Mucosa of stomach (tissue), 1 donor: ENCODE data around the gene CD79A.
A peak's percentile ranks its signal among the peaks of the same experiment; 100 is the strongest.
"Not testable (repeated sequence)": the region's sequence is repeated elsewhere in the genome, so short reads cannot be mapped to it uniquely, and the experiment has no call there.

Experiments
- H3K27me3 ChIP-seq: one replicate; pipeline ENCODE4 v1.7.0; 2013; ENCODE audit warnings: mild to moderate bottlenecking, low read length; ENCODE audit not compliant: control insufficient read depth, insufficient read depth
- H3K36me3 ChIP-seq: one replicate; pipeline ENCODE4 v1.7.0; 2013; ENCODE audit warnings: low read length; ENCODE audit not compliant: control insufficient read depth, insufficient read depth
- H3K4me1 ChIP-seq: one replicate; pipeline ENCODE4 v1.7.0; 2013; ENCODE audit warnings: mild to moderate bottlenecking, low read length; ENCODE audit not compliant: control insufficient read depth, insufficient read depth
- H3K4me3 ChIP-seq: one replicate; pipeline ENCODE4 v1.7.0; 2013; ENCODE audit warnings: low read length
- H3K9ac ChIP-seq: one replicate; pipeline ENCODE4 v1.7.0; 2013; ENCODE audit warnings: mild to moderate bottlenecking, low read length, moderate library complexity
- H3K9me3 ChIP-seq: one replicate; pipeline ENCODE4 v1.7.0; 2013; ENCODE audit warnings: mild to moderate bottlenecking, low read length, moderate library complexity; ENCODE audit not compliant: control insufficient read depth
- donor health status: Pancreatic carcinoma.

CD79A gene

GRCh38 chr19:41868120-41868988 is 8.7 kb upstream of the CD79A start:
- Histone ChIP-seq H3K27me3 (no peaks in the 10 kb centered on the region), H3K9me3 (no peaks in the 10 kb centered on the region), H3K4me1 (peaks cover 40% of the 10 kb centered on the region), H3K4me3 (no peak overlapping the region), H3K36me3 (peaks cover 17% of the 10 kb centered on the region), H3K9ac (no peak overlapping the region)

GRCh38 chr19:41868989-41869300 is 8.1 kb upstream of the CD79A start:
- Histone ChIP-seq H3K27me3 (no peaks in the 10 kb centered on the region), H3K4me3 (no peak overlapping the region), H3K36me3 (peaks cover 16% of the 10 kb centered on the region), H3K9me3 (no peaks in the 10 kb centered on the region), H3K4me1 (peaks cover 39% of the 10 kb centered on the region), H3K9ac (no peak overlapping the region)

GRCh38 chr19:41869374-41869955 is 7.6 kb upstream of the CD79A start:
- H3K4me3 ChIP-seq = no peak overlapping the region
- peaks cover 39% of the 10 kb centered on the region for H3K4me1 ChIP-seq
- H3K27me3 ChIP-seq = no peaks in the 10 kb centered on the region
- peaks cover 10% of the 10 kb centered on the region for H3K36me3 ChIP-seq
- no peak overlapping the region for H3K9ac ChIP-seq
- H3K9me3 ChIP-seq = no peaks in the 10 kb centered on the region

GRCh38 chr19:41870401-41870873 is 6.6 kb upstream of the CD79A start:
- no peaks in the 10 kb centered on the region for H3K27me3 ChIP-seq
- H3K36me3 ChIP-seq = peaks cover 8% of the 10 kb centered on the region
- H3K9ac ChIP-seq = no peak overlapping the region
- H3K9me3 ChIP-seq = no peaks in the 10 kb centered on the region
- peaks cover 39% of the 10 kb centered on the region for H3K4me1 ChIP-seq
- H3K4me3 ChIP-seq = no peak overlapping the region

GRCh38 chr19:41871573-41872383 is 5.3 kb upstream of the CD79A start:
- no peak overlapping the region for H3K4me3 ChIP-seq
- H3K4me1 ChIP-seq = peaks cover 39% of the 10 kb centered on the region
- no peaks in the 10 kb centered on the region for H3K9me3 ChIP-seq
- no peaks in the 10 kb centered on the region for H3K27me3 ChIP-seq
- H3K36me3 ChIP-seq = peaks cover 8% of the 10 kb centered on the region
- peak overlapping the region; percentile 34 for H3K9ac ChIP-seq

GRCh38 chr19:41872384-41872774 is 4.7 kb upstream of the CD79A start:
- no peak overlapping the region for H3K4me3 ChIP-seq
- peaks cover 39% of the 10 kb centered on the region for H3K4me1 ChIP-seq
- H3K27me3 ChIP-seq = no peaks in the 10 kb centered on the region
- H3K9ac ChIP-seq = no peak overlapping the region
- H3K9me3 ChIP-seq = no peaks in the 10 kb centered on the region
- H3K36me3 ChIP-seq = peaks cover 8% of the 10 kb centered on the region

GRCh38 chr19:41872775-41873647 is 4.1 kb upstream of the CD79A start:
- H3K9ac ChIP-seq = no peak overlapping the region
- no peaks in the 10 kb centered on the region for H3K9me3 ChIP-seq
- H3K27me3 ChIP-seq = peaks cover under 1% of the 10 kb centered on the region
- no peak overlapping the region for H3K4me3 ChIP-seq
- peaks cover 35% of the 10 kb centered on the region for H3K4me1 ChIP-seq
- H3K36me3 ChIP-seq = peaks cover 8% of the 10 kb centered on the region

- H3K4me1 ChIP-seq = peaks cover 12% of the 10 kb centered on the region
- H3K9ac ChIP-seq, H3K27me3 ChIP-seq, H3K4me3 ChIP-seq, H3K9me3 ChIP-seq, H3K36me3 ChIP-seq: not testable (repeated sequence)
Measured at GRCh38 chr19:41875973-41876372, 1.1 kb upstream of the CD79A start.

GRCh38 chr19:41877916-41878905 is 1.1 kb downstream of the CD79A start:
- Histone ChIP-seq H3K36me3 (no peaks in the 10 kb centered on the region), H3K9ac (no peak overlapping the region), H3K4me1 (peaks cover 3% of the 10 kb centered on the region), H3K27me3 (peaks cover 3% of the 10 kb centered on the region), H3K4me3 (no peak overlapping the region), H3K9me3 (no peaks in the 10 kb centered on the region)

GRCh38 chr19:41879080-41879479 is 2.0 kb downstream of the CD79A start:
- Histone ChIP-seq H3K9me3 (no peaks in the 10 kb centered on the region), H3K4me1 (no peaks in the 10 kb centered on the region), H3K4me3 (no peak overlapping the region)

More at GRCh38 chr19:41879080-41879479, 2.0 kb downstream of the CD79A start:
- H3K9ac ChIP-seq = no peak overlapping the region
- H3K27me3 ChIP-seq = peaks cover 3% of the 10 kb centered on the region
- H3K36me3 ChIP-seq = no peaks in the 10 kb centered on the region
